OCI-LY1 (cell line): ENCODE data around the gene REPS2.

Experiments
- H2AFZ ChIP-seq: fragments of 200-600 bp; sonication (generic), shearing (Covaris generic); 2 replicates; pipeline ENCODE4 v1.6.0; 2014; ENCODE audit warnings: antibody characterized with exemption, mild to moderate bottlenecking, low read length
- H3F3A ChIP-seq: fragments of 200-600 bp; sonication (generic), shearing (Covaris generic); 2 replicates; pipeline ENCODE4 v1.6.0; 2014; ENCODE audit warnings: mild to moderate bottlenecking, antibody characterized with exemption, low read length, moderate library complexity; ENCODE audit not compliant: insufficient read depth
- H3K27ac ChIP-seq: fragments of 200-600 bp; sonication (generic); 2 replicates; pipeline ENCODE4 v1.5.1; 2014; ENCODE audit warnings: low read length, mixed run types, mild to moderate bottlenecking, low read depth; ENCODE audit not compliant: poor library complexity, severe bottlenecking
- H3K27me3 ChIP-seq: fragments of 200-600 bp; sonication (generic); 2 replicates; pipeline ENCODE4 v1.6.0; 2014; ENCODE audit warnings: antibody characterized with exemption, mild to moderate bottlenecking, low read length, moderate library complexity; ENCODE audit not compliant: insufficient read depth
- H3K36me3 ChIP-seq: fragments of 200-600 bp; sonication (generic); 2 replicates; pipeline ENCODE4 v1.6.1; 2014; ENCODE audit warnings: mild to moderate bottlenecking, antibody characterized with exemption, low read length, moderate library complexity, mixed read lengths; ENCODE audit not compliant: insufficient read depth
- H3K4me1 ChIP-seq: fragments of 200-600 bp; sonication (generic); 2 replicates; pipeline ENCODE4 v1.5.1; 2014; ENCODE audit warnings: mild to moderate bottlenecking, low read length, moderate library complexity; ENCODE audit not compliant: insufficient read depth, severe bottlenecking
- H3K4me2 ChIP-seq: fragments of 200-600 bp; sonication (generic), shearing (Covaris generic); 2 replicates; pipeline ENCODE4 v1.6.1; 2014; ENCODE audit warnings: low read length
- H3K4me3 ChIP-seq: fragments of 200-600 bp; sonication (generic); 2 replicates; pipeline ENCODE4 v1.5.1; 2014; ENCODE audit warnings: low read length, low read depth, mild to moderate bottlenecking, mixed read lengths; ENCODE audit not compliant: poor library complexity, severe bottlenecking
- H3K79me2 ChIP-seq: fragments of 200-600 bp; shearing (Covaris generic); 2 replicates; pipeline ENCODE4 v1.6.1; 2016; ENCODE audit warnings: mixed run types, low read length, mixed read lengths; ENCODE audit not compliant: insufficient read depth
- H3K9ac ChIP-seq: fragments of 200-600 bp; sonication (generic), shearing (Covaris generic); 2 replicates; pipeline ENCODE4 v1.6.1; 2014; ENCODE audit warnings: mild to moderate bottlenecking, low read length, mixed read lengths
- H3K9me2 ChIP-seq: fragments of 200-600 bp; sonication (generic), shearing (Covaris generic); 2 replicates; pipeline ENCODE4 v1.6.1; 2014; ENCODE audit warnings: low read depth, mild to moderate bottlenecking, low read length, mixed read lengths
- H3K9me3 ChIP-seq: fragments of 200-600 bp; shearing (Covaris generic); 2 replicates; pipeline ENCODE4 v1.6.1; 2014; ENCODE audit warnings: low read length, mixed read lengths
- H4K20me1 ChIP-seq: fragments of 200-600 bp; sonication (generic), shearing (Covaris generic); 2 replicates; pipeline ENCODE4 v1.6.0; 2016; ENCODE audit warnings: mild to moderate bottlenecking, low read length; ENCODE audit not compliant: insufficient read depth
- EZH2 ChIP-seq: fragments of 200-600 bp; sonication (generic), shearing (Covaris generic); IDR thresholded peaks from 2 replicates; pipeline ENCODE4 v1.8.0; 2017; ENCODE audit warnings: borderline replicate concordance, mixed run types, mild to moderate bottlenecking, antibody characterized with exemption, low read length, moderate library complexity, mixed read lengths
- TF ChIP-seq, protein P1 (sequence below): fragments of 200-600 bp; sonication (generic), shearing (Covaris generic); IDR thresholded peaks from 2 replicates; pipeline ENCODE4 v1.5.1; 2017; ENCODE audit warnings: mild to moderate bottlenecking, antibody characterized with exemption, low read length, moderate library complexity, mixed read lengths

Gene REPS2

DNA sequence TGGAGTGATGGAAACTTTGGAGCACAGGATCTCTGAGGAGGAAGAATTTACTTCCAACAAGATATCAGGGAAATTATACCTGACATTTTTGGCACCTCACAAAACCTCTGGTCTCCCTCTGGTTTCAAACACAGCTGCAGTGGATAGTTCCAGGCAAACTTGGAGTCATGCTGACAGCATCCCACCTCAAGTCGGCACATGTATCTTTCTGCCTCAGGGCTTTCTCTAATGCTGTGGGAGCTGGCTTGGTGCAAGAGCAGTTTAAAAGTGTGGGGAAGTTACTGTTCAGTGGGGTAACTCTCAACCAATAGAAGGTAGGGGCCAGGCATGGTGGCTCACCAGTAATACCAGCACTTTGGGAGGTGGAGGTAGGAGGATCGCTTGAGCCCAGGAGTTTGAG, 221.5 kb downstream of the REPS2 start:
- no peaks in the 10 kb centered on the region for H3F3A ChIP-seq
- H3K27me3 ChIP-seq: no peaks in the 10 kb centered on the region
- no peaks in the 10 kb centered on the region for H3K4me1 ChIP-seq
- no peaks in the 10 kb centered on the region for H3K9me3 ChIP-seq
- no peaks in the 10 kb centered on the region for H3K36me3 ChIP-seq
- H3K79me2 ChIP-seq: no peaks in the 10 kb centered on the region
- TF ChIP-seq EZH2: no peak
- TF ChIP-seq, protein P1, sequence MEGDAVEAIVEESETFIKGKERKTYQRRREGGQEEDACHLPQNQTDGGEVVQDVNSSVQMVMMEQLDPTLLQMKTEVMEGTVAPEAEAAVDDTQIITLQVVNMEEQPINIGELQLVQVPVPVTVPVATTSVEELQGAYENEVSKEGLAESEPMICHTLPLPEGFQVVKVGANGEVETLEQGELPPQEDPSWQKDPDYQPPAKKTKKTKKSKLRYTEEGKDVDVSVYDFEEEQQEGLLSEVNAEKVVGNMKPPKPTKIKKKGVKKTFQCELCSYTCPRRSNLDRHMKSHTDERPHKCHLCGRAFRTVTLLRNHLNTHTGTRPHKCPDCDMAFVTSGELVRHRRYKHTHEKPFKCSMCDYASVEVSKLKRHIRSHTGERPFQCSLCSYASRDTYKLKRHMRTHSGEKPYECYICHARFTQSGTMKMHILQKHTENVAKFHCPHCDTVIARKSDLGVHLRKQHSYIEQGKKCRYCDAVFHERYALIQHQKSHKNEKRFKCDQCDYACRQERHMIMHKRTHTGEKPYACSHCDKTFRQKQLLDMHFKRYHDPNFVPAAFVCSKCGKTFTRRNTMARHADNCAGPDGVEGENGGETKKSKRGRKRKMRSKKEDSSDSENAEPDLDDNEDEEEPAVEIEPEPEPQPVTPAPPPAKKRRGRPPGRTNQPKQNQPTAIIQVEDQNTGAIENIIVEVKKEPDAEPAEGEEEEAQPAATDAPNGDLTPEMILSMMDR: no peak
- no peak overlapping the region for H3K27ac ChIP-seq
- no peaks in the 10 kb centered on the region for H3K9me2 ChIP-seq
- no peaks in the 10 kb centered on the region for H4K20me1 ChIP-seq
- no peak overlapping the region for H2AFZ ChIP-seq
- no peak overlapping the region for H3K4me3 ChIP-seq
- H3K9ac ChIP-seq: no peak overlapping the region
- H3K4me2 ChIP-seq: no peak overlapping the region

DNA sequence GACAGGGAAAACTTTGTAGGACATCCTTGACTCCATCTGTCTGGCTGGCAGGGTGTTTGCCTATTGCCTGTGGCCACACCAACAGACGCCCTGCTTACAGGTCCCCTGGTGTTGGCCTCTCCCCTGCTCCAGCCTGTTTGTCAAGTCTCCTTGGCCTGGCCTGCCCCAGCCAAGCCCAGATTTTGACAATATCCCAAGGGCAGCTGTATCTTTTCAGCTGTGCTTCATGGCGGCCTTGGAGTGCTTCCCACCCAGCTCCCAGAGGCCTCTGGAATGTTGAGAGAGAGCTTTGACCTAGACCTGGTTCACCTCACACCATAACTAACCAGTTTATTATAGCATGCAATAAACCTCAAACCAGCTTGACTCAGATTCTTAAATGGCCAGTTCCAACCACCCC, 224.5 kb downstream of the REPS2 start:
- H3K4me3 ChIP-seq: no peak overlapping the region
- no peak overlapping the region for H2AFZ ChIP-seq
- no peaks in the 10 kb centered on the region for H3K9me3 ChIP-seq
- H3K9me2 ChIP-seq: no peaks in the 10 kb centered on the region
- H3K4me1 ChIP-seq: no peaks in the 10 kb centered on the region
- no peak overlapping the region for H3K9ac ChIP-seq
- H3F3A ChIP-seq: no peaks in the 10 kb centered on the region
- no peaks in the 10 kb centered on the region for H3K79me2 ChIP-seq
- no peak overlapping the region for H3K27ac ChIP-seq
- no peaks in the 10 kb centered on the region for H4K20me1 ChIP-seq
- TF ChIP-seq EZH2: no peak
- TF ChIP-seq, protein P1: no peak
- H3K36me3 ChIP-seq: no peaks in the 10 kb centered on the region
- H3K4me2 ChIP-seq: no peak overlapping the region
- no peaks in the 10 kb centered on the region for H3K27me3 ChIP-seq

DNA sequence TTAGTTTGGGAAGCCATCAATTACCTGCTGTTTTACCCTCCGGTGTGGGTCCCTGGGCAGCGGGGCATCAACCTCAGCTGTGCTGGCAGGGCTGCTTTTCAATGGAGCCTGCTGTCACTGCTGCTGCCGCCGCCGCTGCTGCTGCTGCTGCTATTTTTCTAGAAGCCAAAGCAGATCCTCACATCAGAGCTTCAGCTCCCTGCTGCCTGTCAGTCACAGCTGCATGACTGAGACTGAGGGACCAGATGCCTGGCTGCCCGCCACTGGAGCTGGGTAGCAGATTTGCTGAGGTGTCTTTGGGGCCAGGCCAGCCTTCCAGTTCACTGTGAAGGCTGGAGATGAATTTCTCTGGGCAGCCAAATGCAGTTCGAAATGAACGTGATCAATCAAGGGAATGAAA, 228.2 kb downstream of the REPS2 start:
- no peaks in the 10 kb centered on the region for H3K4me1 ChIP-seq
- H2AFZ ChIP-seq: no peak overlapping the region
- TF ChIP-seq EZH2: no peak
- TF ChIP-seq, protein P1: no peak
- no peaks in the 10 kb centered on the region for H3K9me2 ChIP-seq
- no peak overlapping the region for H3K4me2 ChIP-seq
- no peaks in the 10 kb centered on the region for H4K20me1 ChIP-seq
- no peaks in the 10 kb centered on the region for H3K27me3 ChIP-seq
- H3F3A ChIP-seq: no peaks in the 10 kb centered on the region
- H3K27ac ChIP-seq: no peak overlapping the region
- no peaks in the 10 kb centered on the region for H3K36me3 ChIP-seq
- H3K9ac ChIP-seq: no peak overlapping the region
- H3K79me2 ChIP-seq: no peaks in the 10 kb centered on the region
- no peaks in the 10 kb centered on the region for H3K9me3 ChIP-seq
- H3K4me3 ChIP-seq: no peak overlapping the region
